K562 (cell line): ENCODE measurements around the gene GZMM. TPM values are rescaled to one million over a fixed set of nuclear protein-coding genes. Genes with fewer than 3 reads are reported as not detected.

Source experiments
- CHD4 ChIP-seq: fragments of 200-600 bp; sonication (generic); IDR thresholded peaks from 3 replicates; pipeline ENCODE4 v1.6.1; 2012; ENCODE audit warnings: low read depth, mild to moderate bottlenecking, mixed read lengths, low read length, inconsistent platforms; ENCODE audit not compliant: insufficient read depth, insufficient replicate concordance, poor library complexity, severe bottlenecking
- ELF4 ChIP-seq: fragments of 450-650 bp; formaldehyde crosslinking; IDR thresholded peaks from 2 replicates; pipeline ENCODE4 v1.4.0; 2022; ENCODE audit warnings: missing genetic modification characterization
- FIP1L1 ChIP-seq: fragments of 200-400 bp; formaldehyde crosslinking; IDR thresholded peaks from 2 replicates; pipeline ENCODE4 v1.6.1; 2018; ENCODE audit warnings: mild to moderate bottlenecking, low read depth, low read length; ENCODE audit not compliant: poor library complexity, severe bottlenecking
- GATA2 ChIP-seq: sonication (generic); formaldehyde crosslinking; IDR thresholded peaks from 2 replicates; pipeline ENCODE4 v1.4.0; 2020; ENCODE audit warnings: mild to moderate bottlenecking, missing genetic modification reagents
- MCM7 ChIP-seq, 2 experiments: fragments of 450-650 bp; IDR thresholded peaks; 2 replicates each; pipeline ENCODE4 v1.6.1; 2016 to 2018
- POLR2A ChIP-seq: fragments of 450-650 bp; conservative IDR thresholded peaks from 2 replicates; pipeline ENCODE4 v1.6.1; 2016
- POLR3A ChIP-seq: IDR thresholded peaks from 2 replicates; pipeline ENCODE4 v1.6.1; 2011; ENCODE audit warnings: borderline replicate concordance, mild to moderate bottlenecking, moderate library complexity; ENCODE audit not compliant: insufficient read length, insufficient read depth; ENCODE audit errors: extremely low read depth
- SP1 ChIP-seq: sonication (generic); formaldehyde crosslinking; IDR thresholded peaks from 2 replicates; pipeline ENCODE4 v1.8.1; 2022; ENCODE audit warnings: mild to moderate bottlenecking, missing genetic modification reagents
- TOE1 ChIP-seq, 2 experiments: fragments of 450-650 bp in 1 of 2; sonication (generic) in 1 of 2; formaldehyde crosslinking in 1 of 2; IDR thresholded peaks; 2 replicates each; pipeline versions ENCODE4 v1.7.1 to v1.8.0; 2016 to 2022; ENCODE audit warnings: borderline replicate concordance in 2 of 2, mild to moderate bottlenecking in 2 of 2, antibody characterized with exemption in 1 of 2, inconsistent platforms in 1 of 2, low read depth in 1 of 2, missing genetic modification reagents in 1 of 2, moderate library complexity in 1 of 2
- ZC3H8 ChIP-seq: fragments of 450-650 bp; IDR thresholded peaks from 2 replicates; pipeline ENCODE4 v1.6.1; 2017
- ZKSCAN8 ChIP-seq: fragments of 200-800 bp; sonication (Bioruptor generic); IDR thresholded peaks from 2 replicates; pipeline ENCODE4 v1.6.1; 2016; ENCODE audit warnings: missing genetic modification characterization, missing compliant biosample characterization
- ZNF436 ChIP-seq: fragments of 250-450, 450-650 bp; sonication (Bioruptor Pico); formaldehyde crosslinking; IDR thresholded peaks from 2 replicates; pipeline ENCODE4 v1.7.0; 2020; ENCODE audit warnings: mild to moderate bottlenecking
- ZNF780A ChIP-seq: fragments of 250-450 bp; sonication (Bioruptor Pico); IDR thresholded peaks from 2 replicates; pipeline ENCODE4 v1.5.0; 2021; ENCODE audit warnings: mild to moderate bottlenecking
- polyA plus RNA-seq, 8 experiments: library from polyadenylated mRNA; depleted of rRNA in 4 of 8; stranded (reverse) in 5 of 8; unstranded in 3 of 8; fragments of >200 nt; fragmentation: Nextera tagmentation in 2 of 8; fragmentation: Illumina TruSeq in 1 of 8; extraction: Ambion mirVana in 2 of 8; extraction: Trizol in 1 of 8; gene quantifications; 2 replicates each; pipeline versions ENCODE4 v1.2.1 to v1.2.3, GENCODE V29; 2011 to 2014; ENCODE audit warnings: inconsistent platforms in 1 of 8, missing spikeins in 1 of 8
- total RNA-seq, 7 experiments: library from RNA; depleted of rRNA in 6 of 7; stranded (reverse); fragments of >200 nt in 6 of 7; fragmentation: Illumina TruSeq in 2 of 7; extraction: Trizol in 2 of 7; gene quantifications; 2 replicates each; pipeline versions ENCODE4 v1.2.1 to v1.2.3, GENCODE V29; 2011 to 2021; ENCODE audit warnings: low replicate concordance in 1 of 7
- TF ChIP-seq, protein P1 (sequence below), 2 experiments: fragments of 450-650 bp; IDR thresholded peaks; 2 replicates each; pipeline ENCODE4 v1.6.1; 2016
- TF ChIP-seq, protein P2 (sequence below): fragments of 150-350 bp; IDR thresholded peaks from 2 replicates; pipeline ENCODE4 v1.6.1; 2014; ENCODE audit warnings: low read depth, mild to moderate bottlenecking, low read length, borderline replicate concordance
- TF ChIP-seq, protein P3 (sequence below): fragments of 250-450 bp; sonication (Bioruptor Pico); IDR thresholded peaks from 2 replicates; pipeline ENCODE4 v1.5.0; 2022; ENCODE audit warnings: mild to moderate bottlenecking
- TF ChIP-seq, protein P4 (sequence below): fragments of 250-450 bp; sonication (Bioruptor Pico); IDR thresholded peaks from 2 replicates; pipeline ENCODE4 v1.4.0; 2020; ENCODE audit warnings: mild to moderate bottlenecking, moderate library complexity

Gene GZMM
- total and polyA plus RNA-seq, 9 of the 15 experiments (the other 6 are each of a cell fraction or from before 2014, with no cell fraction given) = 0.08 to 2.6 (median 0.70) TPM; not detected in 2

DNA sequence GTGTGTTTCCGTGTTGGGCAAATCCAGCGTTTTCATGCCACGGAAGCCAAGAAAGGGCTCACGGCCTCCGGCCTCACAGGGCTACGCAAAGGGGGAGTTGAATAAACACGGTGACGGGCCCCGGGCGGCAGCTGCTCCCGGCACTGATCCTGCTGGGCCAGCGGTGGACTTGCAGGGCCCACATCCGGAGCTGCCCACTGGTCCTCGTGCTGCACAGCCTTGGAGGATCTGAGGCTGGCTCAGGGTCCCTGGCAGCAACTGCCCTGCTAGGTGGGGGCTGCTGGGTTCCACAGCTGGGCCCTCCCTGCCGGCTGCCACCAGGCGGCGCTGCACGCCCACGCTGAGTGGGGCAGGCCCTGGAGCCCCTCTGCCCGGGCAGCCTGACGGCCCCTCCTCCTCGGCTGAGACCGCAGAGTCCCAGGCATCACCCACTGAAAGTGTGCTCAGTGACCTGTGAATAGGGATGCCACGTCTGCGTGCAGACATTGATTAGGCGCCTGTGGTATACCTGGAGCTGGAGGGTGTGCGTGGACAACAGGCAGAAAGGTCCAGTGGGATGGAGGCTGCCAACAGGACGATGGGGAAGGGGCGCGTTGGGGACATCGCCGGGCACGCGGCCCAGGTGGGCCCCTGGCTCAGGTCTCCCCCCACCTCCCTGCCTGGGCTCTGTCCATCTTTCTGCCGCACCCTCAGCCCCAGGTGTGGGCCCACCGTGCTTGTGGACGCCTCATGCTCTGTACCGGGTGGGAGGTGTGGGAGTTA, 40.6 kb downstream of the GZMM start (continued):
- TF ChIP-seq, protein P1, sequence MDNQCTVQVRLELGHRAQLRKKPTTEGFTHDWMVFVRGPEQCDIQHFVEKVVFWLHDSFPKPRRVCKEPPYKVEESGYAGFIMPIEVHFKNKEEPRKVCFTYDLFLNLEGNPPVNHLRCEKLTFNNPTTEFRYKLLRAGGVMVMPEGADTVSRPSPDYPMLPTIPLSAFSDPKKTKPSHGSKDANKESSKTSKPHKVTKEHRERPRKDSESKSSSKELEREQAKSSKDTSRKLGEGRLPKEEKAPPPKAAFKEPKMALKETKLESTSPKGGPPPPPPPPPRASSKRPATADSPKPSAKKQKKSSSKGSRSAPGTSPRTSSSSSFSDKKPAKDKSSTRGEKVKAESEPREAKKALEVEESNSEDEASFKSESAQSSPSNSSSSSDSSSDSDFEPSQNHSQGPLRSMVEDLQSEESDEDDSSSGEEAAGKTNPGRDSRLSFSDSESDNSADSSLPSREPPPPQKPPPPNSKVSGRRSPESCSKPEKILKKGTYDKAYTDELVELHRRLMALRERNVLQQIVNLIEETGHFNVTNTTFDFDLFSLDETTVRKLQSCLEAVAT (IDR thresholded peaks at IDR 0.05) = no peak
- TF ChIP-seq, protein P2, sequence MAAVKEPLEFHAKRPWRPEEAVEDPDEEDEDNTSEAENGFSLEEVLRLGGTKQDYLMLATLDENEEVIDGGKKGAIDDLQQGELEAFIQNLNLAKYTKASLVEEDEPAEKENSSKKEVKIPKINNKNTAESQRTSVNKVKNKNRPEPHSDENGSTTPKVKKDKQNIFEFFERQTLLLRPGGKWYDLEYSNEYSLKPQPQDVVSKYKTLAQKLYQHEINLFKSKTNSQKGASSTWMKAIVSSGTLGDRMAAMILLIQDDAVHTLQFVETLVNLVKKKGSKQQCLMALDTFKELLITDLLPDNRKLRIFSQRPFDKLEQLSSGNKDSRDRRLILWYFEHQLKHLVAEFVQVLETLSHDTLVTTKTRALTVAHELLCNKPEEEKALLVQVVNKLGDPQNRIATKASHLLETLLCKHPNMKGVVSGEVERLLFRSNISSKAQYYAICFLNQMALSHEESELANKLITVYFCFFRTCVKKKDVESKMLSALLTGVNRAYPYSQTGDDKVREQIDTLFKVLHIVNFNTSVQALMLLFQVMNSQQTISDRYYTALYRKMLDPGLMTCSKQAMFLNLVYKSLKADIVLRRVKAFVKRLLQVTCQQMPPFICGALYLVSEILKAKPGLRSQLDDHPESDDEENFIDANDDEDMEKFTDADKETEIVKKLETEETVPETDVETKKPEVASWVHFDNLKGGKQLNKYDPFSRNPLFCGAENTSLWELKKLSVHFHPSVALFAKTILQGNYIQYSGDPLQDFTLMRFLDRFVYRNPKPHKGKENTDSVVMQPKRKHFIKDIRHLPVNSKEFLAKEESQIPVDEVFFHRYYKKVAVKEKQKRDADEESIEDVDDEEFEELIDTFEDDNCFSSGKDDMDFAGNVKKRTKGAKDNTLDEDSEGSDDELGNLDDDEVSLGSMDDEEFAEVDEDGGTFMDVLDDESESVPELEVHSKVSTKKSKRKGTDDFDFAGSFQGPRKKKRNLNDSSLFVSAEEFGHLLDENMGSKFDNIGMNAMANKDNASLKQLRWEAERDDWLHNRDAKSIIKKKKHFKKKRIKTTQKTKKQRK = no peak
- TF ChIP-seq SP1 (CRISPR knock-in tag) = no peak
- TF ChIP-seq ELF4 = no peak
- no peak for TF ChIP-seq CHD4
- TF ChIP-seq ZNF436 = no peak
- TF ChIP-seq, protein P3, sequence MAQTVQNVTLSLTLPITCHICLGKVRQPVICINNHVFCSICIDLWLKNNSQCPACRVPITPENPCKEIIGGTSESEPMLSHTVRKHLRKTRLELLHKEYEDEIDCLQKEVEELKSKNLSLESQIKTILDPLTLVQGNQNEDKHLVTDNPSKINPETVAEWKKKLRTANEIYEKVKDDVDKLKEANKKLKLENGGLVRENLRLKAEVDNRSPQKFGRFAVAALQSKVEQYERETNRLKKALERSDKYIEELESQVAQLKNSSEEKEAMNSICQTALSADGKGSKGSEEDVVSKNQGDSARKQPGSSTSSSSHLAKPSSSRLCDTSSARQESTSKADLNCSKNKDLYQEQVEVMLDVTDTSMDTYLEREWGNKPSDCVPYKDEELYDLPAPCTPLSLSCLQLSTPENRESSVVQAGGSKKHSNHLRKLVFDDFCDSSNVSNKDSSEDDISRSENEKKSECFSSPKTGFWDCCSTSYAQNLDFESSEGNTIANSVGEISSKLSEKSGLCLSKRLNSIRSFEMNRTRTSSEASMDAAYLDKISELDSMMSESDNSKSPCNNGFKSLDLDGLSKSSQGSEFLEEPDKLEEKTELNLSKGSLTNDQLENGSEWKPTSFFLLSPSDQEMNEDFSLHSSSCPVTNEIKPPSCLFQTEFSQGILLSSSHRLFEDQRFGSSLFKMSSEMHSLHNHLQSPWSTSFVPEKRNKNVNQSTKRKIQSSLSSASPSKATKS (CRISPR knock-in tag) = no peak
- TF ChIP-seq ZKSCAN8 (CRISPR knock-in tag) = peak; percentile 99
- TF ChIP-seq POLR2A = peak; percentile 77
- no peak for TF ChIP-seq MCM7 (IDR thresholded peaks at IDR 0.05)
- TF ChIP-seq FIP1L1 = no peak
- TF ChIP-seq, protein P4, sequence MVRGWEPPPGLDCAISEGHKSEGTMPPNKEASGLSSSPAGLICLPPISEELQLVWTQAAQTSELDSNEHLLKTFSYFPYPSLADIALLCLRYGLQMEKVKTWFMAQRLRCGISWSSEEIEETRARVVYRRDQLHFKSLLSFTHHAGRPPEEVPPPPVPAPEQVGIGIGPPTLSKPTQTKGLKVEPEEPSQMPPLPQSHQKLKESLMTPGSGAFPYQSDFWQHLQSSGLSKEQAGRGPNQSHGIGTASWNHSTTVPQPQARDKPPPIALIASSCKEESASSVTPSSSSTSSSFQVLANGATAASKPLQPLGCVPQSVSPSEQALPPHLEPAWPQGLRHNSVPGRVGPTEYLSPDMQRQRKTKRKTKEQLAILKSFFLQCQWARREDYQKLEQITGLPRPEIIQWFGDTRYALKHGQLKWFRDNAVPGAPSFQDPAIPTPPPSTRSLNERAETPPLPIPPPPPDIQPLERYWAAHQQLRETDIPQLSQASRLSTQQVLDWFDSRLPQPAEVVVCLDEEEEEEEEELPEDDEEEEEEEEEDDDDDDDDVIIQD (CRISPR knock-in tag) = no peak
- no peak for TF ChIP-seq POLR3A
- TF ChIP-seq ZNF780A = no peak; the same call in 1 of the 2 replicates
- no peak for TF ChIP-seq ZC3H8
- TF ChIP-seq TOE1 (IDR thresholded peaks at IDR 0.05; ENCODE audit: borderline replicate concordance) = no peak
- no peak for TF ChIP-seq TOE1 (CRISPR knock-in tag; IDR thresholded peaks at IDR 0.05; ENCODE audit: borderline replicate concordance, low read depth)
- 0 out of 2 replicates have a peak, but pooled peaks have one; percentile 33 for TF ChIP-seq GATA2 (CRISPR knock-in tag)
